Measurements from ENCODE around the gene EVA1A.

DNA sequence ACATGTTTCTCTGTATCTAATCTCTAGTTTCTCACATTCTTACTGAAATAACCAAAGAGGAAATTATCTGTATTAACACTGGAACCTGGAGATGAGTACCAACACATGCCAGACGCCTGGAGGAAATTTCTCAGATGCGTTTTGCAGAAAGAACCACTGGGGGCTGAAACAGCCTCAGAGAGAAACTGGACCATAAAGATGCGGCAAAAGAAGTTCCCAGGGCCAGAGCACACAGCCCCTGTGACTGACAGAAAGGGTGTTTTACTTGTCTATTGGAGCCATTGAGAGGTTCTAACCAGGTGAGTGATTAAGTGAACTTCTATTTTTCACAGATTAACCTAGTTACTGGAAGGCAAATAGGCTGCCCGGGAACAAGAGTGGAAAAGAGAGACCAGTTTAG is 103.9 kb downstream of the EVA1A start:
- TF ChIP-seq, protein P1, sequence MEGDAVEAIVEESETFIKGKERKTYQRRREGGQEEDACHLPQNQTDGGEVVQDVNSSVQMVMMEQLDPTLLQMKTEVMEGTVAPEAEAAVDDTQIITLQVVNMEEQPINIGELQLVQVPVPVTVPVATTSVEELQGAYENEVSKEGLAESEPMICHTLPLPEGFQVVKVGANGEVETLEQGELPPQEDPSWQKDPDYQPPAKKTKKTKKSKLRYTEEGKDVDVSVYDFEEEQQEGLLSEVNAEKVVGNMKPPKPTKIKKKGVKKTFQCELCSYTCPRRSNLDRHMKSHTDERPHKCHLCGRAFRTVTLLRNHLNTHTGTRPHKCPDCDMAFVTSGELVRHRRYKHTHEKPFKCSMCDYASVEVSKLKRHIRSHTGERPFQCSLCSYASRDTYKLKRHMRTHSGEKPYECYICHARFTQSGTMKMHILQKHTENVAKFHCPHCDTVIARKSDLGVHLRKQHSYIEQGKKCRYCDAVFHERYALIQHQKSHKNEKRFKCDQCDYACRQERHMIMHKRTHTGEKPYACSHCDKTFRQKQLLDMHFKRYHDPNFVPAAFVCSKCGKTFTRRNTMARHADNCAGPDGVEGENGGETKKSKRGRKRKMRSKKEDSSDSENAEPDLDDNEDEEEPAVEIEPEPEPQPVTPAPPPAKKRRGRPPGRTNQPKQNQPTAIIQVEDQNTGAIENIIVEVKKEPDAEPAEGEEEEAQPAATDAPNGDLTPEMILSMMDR (conservative IDR thresholded peaks at IDR 0.05; ENCODE audit: low read depth in 2 of 2): no peak; a peak in 1 of 4 replicates
- no peak for TF ChIP-seq EZH2 (IDR thresholded peaks at IDR 0.05; ENCODE audit: low read depth, unreplicated experiment)
- no peak for TF ChIP-seq JUNB (IDR thresholded peaks at IDR 0.05; ENCODE audit: unreplicated experiment)
- no peak for TF ChIP-seq POLR2AphosphoS5 (IDR thresholded peaks at IDR 0.05; ENCODE audit: low read depth)
- TF ChIP-seq EZH2phosphoT487 (IDR thresholded peaks at IDR 0.05; ENCODE audit: unreplicated experiment): no peak
- TF ChIP-seq, protein P2, sequence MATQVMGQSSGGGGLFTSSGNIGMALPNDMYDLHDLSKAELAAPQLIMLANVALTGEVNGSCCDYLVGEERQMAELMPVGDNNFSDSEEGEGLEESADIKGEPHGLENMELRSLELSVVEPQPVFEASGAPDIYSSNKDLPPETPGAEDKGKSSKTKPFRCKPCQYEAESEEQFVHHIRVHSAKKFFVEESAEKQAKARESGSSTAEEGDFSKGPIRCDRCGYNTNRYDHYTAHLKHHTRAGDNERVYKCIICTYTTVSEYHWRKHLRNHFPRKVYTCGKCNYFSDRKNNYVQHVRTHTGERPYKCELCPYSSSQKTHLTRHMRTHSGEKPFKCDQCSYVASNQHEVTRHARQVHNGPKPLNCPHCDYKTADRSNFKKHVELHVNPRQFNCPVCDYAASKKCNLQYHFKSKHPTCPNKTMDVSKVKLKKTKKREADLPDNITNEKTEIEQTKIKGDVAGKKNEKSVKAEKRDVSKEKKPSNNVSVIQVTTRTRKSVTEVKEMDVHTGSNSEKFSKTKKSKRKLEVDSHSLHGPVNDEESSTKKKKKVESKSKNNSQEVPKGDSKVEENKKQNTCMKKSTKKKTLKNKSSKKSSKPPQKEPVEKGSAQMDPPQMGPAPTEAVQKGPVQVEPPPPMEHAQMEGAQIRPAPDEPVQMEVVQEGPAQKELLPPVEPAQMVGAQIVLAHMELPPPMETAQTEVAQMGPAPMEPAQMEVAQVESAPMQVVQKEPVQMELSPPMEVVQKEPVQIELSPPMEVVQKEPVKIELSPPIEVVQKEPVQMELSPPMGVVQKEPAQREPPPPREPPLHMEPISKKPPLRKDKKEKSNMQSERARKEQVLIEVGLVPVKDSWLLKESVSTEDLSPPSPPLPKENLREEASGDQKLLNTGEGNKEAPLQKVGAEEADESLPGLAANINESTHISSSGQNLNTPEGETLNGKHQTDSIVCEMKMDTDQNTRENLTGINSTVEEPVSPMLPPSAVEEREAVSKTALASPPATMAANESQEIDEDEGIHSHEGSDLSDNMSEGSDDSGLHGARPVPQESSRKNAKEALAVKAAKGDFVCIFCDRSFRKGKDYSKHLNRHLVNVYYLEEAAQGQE (IDR thresholded peaks at IDR 0.05; ENCODE audit: unreplicated experiment): no peak
- no peak for TF ChIP-seq ETS1 (IDR thresholded peaks at IDR 0.05)
- TF ChIP-seq ZNF114 (CRISPR knock-in tag; IDR thresholded peaks at IDR 0.05): no peak
- no peak for TF ChIP-seq CREB1 (CRISPR knock-in tag; IDR thresholded peaks at IDR 0.05; ENCODE audit: low read depth)
- TF ChIP-seq NANOG (IDR thresholded peaks at IDR 0.05; ENCODE audit: borderline replicate concordance): no peak
- no peak for TF ChIP-seq STAT1 (IDR thresholded peaks at IDR 0.05; ENCODE audit: unreplicated experiment)
- TF ChIP-seq ZNF331 (CRISPR knock-in tag; IDR thresholded peaks at IDR 0.05; ENCODE audit: low read depth): no peak
- TF ChIP-seq ZNF462 (CRISPR knock-in tag; IDR thresholded peaks at IDR 0.05): no peak
